SIG-M5 treated with dmso at 0.1 percent for 504 hours (cell line): ENCODE results near the gene ABCC6.
"Not testable (repeated sequence)": the region's sequence is repeated elsewhere in the genome, so short reads cannot be mapped to it uniquely, and the experiment has no call there.

Experiments used
- DNase-seq: peaks from one replicate; lab custom pipeline; 2025; ENCODE audit not compliant: unreplicated experiment; lab: John Stamatoyannopoulos, UW

ABCC6 gene

DNA sequence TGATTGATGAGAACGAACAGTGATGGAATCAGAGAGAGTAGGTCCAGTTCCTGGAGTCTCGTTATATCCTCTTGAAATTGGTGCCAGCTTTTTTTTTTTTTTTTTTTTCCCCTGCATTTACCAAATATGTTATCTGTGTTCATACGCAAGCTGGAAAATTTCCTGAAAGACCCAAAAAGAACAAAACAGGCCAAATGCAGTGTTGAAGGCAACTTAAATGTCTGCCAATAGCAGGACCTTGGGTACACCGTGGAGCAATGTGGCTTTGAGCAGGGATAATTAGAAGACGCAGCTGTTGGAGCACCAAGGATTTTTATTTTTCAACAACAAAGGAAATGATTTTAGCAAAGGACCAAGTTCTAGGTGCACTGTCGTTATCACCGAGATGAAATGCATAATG is 105.0 kb downstream of the ABCC6 start:
- DNase-seq, result no peak

DNA sequence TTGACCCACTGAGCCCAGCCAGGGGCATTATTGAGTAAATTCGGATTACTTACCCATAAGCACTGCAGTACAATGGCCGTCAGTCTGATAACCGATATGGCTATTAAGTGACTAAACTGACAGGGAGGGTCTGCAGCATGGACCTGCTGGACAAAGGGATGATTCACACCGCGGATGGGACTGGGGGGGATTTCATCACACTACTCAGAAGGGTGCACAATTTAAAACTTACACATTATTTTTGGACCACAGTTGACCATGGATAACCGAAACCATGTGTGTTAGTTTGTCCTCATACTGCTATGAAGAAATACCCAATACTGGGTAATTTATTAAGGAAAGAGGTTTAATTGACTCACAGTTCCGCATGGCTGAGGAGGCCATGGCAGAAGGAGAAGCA is 106.5 kb downstream of the ABCC6 start:
- no peak for DNase-seq

DNA sequence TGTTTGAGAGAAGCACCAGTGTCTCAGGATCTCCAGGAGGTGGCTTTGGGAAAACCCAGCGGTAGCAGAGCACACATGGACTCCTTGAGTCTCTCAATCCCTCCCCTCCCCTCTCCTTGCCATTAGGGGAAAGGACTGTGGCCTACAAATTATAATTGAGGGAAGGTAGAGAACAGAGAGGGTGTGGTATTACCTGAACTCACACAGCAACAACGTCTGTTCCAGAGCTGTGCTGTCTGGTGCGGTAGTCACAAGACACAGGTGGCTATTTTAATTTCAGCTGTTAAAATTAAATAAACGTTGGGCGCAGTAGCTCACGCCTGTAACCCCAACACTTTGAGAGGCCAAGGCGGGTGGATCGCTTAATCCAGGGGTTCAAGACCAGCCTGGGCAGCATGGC is 110.2 kb downstream of the ABCC6 start:
- no peak for DNase-seq

DNA sequence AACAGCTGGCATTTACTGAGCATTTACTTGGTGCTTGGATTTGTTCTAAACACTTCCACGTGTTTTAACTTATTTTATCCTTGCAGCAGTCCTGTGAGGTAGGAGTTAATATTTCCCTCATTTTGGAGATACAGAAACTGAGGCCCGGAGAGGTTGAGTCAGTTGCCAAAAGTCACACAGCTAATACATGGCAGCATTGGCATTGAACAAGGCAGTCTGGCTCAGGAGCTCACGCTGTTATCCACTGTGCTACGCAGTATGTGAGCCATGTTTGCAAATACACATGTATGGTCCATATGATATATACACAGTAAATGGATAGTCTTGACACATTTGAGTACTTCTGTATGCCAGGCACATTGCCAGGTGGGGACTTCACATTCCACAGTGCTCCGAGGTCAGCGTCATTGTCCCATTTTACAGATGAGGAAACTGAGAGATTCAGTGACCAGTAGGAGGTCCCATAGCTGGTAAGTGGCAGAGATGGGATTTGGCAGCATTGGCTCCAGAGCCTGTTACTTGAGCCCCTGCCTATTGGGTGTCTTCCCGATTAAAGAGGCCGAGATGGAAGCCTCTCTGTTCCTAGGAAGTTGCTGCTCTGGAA is 110.7 kb downstream of the ABCC6 start:
- no peak for DNase-seq

DNA sequence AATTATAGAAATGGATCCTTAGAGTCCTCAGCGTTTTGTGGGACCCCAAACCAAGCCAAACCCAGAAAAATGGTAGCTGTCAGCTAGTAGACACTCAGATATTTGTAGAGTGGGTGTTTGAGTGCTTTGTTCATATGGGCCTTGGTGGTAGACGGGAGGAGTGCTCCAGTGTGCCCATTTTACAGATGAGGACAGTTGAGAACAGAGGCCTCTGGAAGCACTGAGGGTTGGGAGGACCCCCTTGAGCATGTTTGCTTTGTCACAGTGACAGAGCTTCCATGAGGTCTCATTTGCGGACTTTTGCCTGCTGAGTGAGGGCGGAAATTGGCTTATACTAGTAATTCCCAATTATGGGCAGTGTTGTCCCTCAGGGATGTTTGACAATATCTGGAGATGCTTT is 111.7 kb downstream of the ABCC6 start:
- DNase-seq, result no peak

DNA sequence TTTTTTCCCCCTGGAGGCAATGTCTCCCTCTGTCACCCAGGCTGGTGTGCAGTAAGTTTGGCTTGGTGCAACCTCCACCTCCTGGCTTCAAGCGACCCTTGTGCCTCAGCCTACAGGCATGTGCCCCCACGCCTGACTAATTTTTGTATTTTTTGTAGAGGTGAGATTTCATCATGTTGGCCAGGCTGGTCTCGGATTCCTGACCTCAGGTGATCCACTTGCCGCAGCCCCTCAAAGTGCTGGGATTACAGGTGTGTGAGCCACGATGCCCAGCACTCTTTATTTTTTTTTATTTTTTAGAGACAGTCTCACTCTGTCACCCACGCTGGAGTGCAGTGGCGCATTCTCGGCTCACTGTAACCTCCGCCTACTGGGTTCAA is 113.2 kb downstream of the ABCC6 start:
- DNase-seq, result no peak

DNA sequence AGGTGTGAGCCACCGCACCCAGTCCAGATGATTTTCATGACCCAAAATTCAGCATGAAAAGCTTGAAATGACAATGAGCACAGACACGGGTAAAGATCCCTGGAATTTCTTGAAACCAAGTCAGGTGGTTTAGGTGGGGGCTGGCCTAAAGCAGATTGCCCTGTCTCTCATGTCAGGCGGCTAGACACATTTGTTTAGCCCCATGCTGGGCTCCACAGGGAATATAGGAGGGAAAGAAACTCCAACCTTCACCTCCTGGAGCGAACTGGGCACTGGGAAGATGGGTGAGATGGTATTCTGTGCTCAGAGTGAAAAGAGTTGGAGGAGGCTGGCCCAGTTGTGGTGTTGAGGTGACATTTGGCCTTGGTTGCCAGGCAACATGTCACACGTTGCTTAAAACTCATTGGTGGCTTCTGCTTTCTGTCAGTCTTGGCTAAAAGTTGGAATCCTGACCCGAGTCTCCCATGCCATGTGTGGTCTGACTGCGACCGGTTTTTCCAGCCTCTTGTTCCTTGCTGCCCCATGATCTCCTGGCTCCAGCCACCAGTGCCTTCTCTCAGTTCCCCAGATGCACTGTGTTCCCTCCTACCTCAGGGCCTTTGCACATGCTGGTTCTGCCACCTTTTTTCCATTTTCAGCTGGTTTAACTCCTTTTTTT is 113.7 kb downstream of the ABCC6 start:
- no peak for DNase-seq

DNA sequence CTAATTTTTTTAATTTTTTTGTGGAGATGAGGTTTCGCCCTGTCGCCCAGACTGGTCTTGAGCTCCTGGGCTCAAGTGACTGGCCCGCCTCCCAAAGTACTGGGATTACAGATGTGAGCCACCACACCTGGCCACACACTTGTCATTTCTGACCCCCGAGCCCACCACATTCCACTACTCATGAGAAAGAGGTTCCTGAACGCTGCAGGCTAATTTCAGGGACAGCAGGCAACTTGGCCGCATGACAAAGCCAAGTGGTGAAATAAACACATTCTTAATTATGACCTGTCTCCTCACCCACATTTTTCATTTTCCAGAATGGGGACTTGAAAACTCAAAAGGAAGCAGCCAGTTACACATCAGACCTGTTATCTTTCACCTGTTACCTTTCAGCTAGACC is 114.5 kb downstream of the ABCC6 start:
- DNase-seq, result no peak

DNA sequence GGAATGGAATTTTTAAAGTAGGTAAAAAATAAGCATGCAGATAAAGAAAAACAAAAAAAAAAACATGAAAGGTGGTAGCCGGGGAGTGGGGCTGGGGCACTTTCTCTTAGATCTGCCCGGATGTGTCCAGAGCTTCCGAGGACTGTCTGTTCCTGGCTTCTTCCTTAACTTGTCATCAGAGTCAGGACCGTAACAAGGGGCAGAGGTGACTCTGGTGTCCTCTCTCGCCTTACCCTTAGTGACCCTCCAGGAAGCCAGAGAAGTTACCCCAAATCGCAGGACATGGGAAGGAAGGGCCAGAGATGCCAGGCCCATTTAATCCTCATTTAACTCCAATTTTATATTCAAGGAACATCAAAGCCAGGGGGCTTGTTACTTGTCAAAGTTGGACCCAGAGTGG is 115.5 kb downstream of the ABCC6 start:
- no peak for DNase-seq

DNA sequence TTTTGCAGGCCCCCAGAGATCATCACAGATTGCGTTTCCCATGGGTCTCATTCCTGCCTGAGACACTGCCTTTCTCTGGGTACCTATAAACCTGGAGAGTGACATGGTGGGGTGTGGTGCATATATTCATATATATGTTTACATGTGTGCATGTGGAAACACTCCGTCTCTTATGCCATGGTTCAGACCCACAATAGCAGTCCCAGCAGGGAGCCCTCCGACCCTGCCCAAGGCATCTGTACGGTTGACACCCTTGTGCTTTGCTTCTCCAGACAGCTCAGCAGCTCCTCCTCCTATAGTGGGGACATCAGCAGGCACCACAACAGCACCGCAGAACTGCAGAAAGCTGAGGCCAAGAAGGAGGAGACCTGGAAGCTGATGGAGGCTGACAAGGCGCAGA is 116.8 kb downstream of the ABCC6 start:
- DNase-seq, result no peak

DNA sequence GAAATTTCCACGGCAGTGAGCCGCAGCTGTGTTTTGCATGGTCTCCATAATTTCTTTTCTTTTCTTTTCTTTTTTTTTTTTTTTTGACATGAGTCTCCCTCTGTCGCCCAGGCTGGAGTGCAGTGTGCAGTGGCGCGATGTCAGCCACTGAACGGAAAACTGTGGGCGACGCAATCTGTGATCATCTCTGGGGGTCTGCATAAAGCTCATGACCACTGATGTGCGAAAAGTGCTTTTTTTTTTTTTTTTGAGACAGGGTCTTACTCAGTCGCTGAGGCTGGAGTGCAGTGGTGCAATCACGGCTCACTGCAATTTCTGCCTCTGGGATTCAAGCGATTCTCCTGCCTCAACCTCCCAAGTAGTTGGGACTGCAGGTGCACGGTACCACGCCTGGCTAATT is 117.6 kb downstream of the ABCC6 start:
- DNase-seq, result no peak

DNA sequence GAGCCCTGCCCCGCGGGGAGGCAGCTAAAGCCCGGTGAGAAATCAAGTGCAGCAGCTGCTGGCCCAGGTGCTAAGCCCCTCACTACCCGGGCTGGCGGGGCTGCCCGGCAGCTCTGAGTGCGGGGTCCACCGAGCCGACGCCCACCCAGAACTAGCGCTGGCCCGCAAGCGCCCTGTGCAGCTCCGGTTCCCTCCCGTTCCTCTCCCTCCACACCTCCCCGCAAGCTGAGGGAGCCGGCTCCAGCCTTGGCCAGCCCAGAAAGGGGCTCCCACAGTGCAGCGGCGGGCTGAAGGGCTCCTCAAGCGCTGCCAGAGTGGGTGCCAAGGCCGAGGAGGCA is 118.5 kb downstream of the ABCC6 start:
- not testable (repeated sequence) for DNase-seq

DNA sequence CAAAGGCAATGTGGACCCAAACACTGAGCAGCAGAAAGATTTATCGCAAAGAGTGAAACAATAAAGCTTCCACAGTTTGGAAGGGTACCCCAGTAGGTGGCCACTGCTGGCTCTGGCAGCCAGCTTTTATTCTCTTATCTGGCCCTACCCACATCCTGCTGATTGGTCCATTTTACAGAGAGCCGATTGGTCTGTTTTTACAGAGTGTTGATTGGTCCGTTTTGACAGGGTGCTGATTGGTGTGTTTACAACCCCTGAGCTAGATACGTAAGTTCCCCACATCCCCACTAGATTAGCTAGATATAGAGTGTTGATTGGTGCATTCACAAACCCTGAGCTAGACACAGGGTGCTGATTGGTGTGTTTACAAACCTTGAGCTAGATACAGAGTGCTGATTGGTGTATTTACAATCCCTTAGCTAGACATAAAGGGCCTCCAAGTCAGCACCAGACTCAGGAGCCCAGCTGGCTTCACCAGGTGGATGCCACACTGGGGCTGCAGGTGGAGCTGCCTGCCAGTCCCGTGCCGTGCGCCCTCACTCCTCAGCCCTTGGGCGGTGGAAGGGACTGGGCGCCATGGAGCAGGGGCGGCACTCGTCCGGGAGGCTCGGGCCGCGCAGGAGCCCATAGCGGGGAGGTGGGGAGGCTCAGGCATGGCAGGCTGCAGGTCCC is 119.0 kb downstream of the ABCC6 start:
- DNase-seq, result not testable (repeated sequence)

DNA sequence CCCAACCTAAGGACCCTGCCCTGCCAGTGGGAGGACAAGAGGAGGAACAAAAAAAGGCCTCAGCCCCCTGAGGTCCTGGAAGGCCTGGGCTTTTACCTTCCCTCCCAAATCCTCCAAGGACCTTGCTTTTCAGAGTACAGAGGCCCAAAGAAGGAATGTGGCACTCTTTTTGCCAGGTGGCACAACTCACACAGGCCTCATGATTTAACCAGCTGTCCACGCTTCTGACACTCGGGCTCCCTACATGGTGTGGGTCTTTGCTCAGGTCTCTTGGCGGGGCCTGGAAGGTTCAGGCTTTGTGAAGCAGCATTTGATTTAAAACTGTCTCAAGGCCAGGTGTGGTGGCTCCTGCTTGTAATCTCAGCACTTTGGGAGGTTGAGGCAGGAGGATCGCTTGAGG is 120.6 kb downstream of the ABCC6 start:
- no peak for DNase-seq

DNA sequence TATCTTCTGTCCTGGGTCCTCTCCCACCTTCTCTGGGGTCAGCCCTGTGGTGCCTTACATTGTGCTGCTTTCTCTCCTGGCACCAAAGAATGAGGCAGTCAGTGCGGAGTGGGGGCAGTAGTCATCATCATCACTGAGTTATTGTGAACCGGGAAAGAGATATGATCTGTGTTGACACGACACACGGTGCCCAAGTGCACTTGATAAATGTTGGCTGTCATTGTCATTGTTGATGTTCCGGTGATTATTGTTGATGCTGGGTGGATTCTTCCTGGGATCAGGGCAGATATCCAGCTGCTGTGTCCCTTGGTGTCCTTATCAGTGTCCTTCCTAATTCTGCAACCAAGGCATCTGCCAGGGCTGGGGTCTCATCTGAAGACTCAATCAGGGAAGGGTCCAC is 121.7 kb downstream of the ABCC6 start:
- no peak for DNase-seq

DNA sequence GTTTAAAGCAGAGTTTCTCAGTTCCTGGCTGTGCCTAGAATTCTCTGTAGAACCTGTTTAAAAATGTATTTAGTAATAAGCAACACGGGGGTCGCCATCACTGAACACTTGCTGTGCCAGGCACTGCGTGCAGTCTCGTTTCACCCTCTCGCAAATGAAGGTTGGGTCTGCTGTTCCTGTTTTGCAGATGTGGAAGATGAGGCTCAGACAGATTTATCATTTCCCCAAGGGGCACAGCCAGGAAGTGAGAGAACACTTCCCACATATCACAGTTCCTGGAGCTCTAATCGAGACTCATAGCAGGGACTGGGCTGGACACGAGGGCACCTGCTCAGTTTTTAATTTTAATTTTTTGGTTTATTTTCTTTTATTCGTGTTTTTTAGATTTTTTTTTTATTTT is 122.7 kb downstream of the ABCC6 start:
- DNase-seq, result no peak

DNA sequence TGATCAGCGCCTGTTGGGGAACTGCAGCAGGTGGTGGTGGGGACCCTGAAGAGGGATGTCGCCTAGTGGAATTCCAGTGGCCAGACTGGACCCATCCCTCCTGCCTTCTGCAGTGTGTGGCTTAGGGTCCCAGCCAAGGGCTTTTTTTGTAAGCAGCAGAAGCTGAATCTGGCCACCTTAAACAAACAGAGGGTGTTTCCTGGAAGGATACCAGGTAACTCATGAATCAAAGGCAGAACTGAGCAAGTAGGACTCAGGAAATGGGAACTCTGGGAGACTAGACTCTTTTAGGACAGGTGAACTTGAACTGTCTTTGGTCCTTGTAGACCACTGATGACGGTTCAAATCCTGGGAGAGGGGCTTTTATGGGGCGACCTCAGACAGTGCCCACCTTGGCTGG is 124.0 kb downstream of the ABCC6 start:
- DNase-seq, result no peak
